GM19452 (cell line): ENCODE data around the gene EPS8.

Experiments
- ATAC-seq: cut with Tn5 transposase; IDR thresholded peaks from one replicate; pipeline ENCODE4 v1.9.1; 2021; ENCODE audit not compliant: unreplicated experiment

Gene EPS8

GRCh38 chr12:15721316-15722115 is 67.7 kb downstream of the EPS8 start:
- ATAC-seq: no peak

GRCh38 chr12:15720295-15720694 is 68.9 kb downstream of the EPS8 start:
- no peak for ATAC-seq

DNA sequence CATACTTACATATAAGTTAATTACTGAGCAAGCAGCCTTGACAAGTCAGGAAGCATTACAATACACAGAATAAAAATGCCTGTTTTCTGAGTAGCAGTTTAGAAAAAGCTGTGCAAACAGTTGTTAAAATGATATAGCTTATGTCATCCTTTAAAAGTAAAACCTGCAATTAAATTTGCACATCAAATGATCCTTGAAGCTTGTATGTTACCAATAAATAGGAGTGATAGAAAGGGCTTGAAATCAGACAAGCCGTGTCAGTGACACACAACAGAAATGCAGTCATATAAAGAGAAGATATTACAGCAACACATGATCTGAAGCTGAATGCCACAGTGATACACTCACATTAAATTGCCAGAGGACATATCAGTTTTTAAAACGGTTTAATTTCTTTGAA is 70.0 kb downstream of the EPS8 start:
- no peak for ATAC-seq

DNA sequence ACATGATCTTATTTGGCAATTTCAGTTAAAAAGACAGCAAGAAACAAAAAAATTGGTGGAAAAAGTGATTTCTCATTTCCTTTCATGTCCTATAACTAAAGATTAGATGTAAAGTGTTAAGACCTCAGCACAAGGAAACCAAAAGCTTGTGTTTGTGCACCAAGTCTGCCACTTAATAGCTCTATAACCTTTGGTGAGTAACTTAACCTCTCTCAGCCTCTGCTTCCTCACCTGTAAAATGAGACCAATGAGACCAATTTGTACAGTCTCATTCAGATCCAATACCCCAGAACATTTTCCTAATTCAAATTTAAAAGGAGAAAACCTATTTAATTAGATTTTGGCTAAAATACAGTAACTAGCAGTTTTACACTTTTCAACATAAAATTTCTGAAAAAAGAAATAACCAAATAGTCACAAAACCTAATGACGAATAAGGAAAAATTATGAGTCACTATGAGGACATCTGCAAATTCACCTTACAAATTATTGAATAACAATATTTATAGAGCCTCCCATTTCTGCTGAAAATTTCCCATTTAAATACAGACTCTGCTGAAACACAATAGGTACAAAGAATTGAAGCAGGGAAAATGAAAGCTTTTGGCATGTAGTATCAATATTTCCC is 71.1 kb downstream of the EPS8 start:
- ATAC-seq: no peak

GRCh38 chr12:15716581-15716980 is 72.6 kb downstream of the EPS8 start:
- no peak for ATAC-seq

GRCh38 chr12:15714256-15714655 is 74.9 kb downstream of the EPS8 start:
- ATAC-seq: no peak

- no peak for ATAC-seq
These were observed 76.1 kb downstream of the EPS8 start for GRCh38 chr12:15712823-15713660.

GRCh38 chr12:15712160-15712559 is 77.0 kb downstream of the EPS8 start:
- no peak for ATAC-seq

DNA sequence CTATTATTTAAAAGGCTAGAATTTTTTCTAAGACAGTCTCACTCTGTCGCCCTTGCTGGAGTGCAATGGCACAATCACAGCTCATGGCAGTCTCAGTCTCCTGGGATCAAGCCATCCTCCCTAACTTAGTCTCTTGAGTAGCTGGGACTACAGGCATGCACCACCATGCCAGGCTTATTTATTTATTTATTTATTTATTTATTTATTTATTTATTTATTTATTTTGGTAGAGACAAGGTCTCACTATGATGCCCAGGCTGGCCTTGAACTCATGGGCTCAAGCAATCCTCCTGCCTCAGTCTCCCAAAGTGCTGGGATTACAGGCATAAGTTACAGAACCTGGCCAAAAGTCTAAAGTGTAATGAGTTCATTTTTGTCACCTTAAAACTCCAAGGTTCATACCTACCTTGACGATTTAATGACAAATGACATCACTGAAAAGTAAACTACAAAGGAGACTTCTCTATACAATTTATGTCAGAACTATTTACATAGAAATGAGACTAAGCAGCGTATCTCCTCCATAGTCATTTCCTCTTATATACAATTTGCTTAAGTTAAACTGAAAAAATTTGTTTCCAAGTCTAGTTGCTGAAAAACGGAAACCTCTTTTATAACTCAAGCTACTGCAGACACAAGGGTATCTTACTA is 78.2 kb downstream of the EPS8 start:
- no peak for ATAC-seq

DNA sequence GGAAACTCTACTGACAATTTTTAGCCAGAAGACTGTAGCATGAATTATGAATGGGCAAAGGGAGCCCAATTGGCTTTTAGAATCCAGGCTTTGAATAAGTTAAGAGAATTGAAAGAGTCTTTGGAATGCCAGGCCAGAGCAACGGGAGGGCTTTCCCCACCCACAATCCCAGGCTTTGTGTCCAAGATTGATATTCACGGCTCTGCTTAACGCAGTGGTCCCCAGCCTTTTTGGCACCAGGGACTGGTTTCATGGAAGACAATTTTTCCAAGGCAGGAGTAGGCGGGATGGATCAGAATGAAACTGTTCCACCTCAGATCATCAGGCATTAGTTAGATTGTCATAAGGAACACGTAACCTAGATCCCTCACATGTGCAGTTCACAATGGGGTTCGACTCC is 79.6 kb downstream of the EPS8 start:
- no peak for ATAC-seq

DNA sequence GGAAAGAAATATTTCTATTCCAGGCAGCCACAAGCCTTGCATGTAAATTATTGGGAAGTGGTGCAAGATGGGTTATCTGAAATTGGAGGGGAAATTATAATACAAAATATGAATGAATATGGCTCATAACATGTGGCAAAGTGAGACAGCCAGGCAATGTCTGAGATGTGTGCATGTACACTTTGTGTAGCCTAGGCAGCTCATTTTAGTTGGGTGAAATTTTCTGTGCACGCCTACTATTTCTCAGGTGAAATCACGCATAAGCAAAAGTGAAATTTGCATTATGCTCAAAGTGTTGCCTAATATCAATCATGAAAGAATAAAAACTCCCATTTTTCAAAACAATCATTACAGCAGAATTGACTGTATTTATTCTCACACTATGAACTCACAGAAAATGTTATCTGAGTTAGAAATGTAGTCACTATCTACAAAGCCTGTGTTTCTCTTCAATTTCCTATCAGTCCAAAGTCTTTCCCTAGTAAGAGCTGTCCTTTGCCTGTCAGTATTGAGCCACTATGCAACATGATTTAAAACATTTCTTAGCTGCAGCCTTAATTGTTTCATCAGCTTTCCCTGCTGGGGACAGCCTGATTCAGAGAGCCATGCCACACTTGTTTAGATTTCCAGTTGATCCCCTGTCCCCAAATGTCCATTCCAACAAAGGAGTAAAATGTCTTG is 80.7 kb downstream of the EPS8 start:
- no peak for ATAC-seq

GRCh38 chr12:15707516-15708199 is 81.5 kb downstream of the EPS8 start:
- ATAC-seq: no peak

DNA sequence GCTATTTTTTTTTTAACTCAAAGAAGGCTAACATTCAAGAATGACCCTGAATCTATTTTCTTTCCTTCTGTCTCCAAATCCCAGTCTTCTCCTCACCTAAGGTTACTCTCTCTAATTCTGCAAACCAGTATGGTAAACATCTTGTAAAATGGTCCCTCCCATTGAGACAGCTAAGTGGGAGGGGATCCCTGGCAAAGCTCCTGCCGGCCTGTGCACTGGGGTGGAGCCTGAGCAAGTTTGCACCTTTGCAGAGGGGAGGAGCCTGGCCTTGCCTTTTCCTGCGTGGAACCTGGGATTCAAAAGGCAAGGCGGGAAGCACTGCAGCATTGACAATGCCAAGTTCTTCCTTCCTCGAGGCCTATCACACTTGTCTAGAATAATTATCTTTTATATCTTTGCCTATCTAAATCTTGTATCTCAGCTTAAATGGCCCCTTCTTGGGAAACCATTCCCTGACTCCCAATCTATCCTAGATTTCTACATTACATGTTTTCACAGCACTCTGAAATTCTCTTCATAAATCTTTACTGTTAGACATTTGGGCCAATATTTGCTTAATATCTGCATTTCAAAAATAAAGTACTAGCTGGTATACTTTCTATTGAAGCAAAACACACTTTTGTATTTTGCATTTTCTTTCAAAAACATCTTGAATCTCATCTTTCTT is 83.0 kb downstream of the EPS8 start:
- ATAC-seq: no peak

GRCh38 chr12:15705606-15706005 is 83.6 kb downstream of the EPS8 start:
- no peak for ATAC-seq

- no peak for ATAC-seq
These were observed 86.9 kb downstream of the EPS8 start for GRCh38 chr12:15702276-15702675.

GRCh38 chr12:15701631-15702156 is 87.5 kb downstream of the EPS8 start:
- ATAC-seq: no peak

GRCh38 chr12:15701206-15701605 is 88.0 kb downstream of the EPS8 start:
- ATAC-seq: no peak

- peak; percentile 61 for ATAC-seq
These were observed 88.6 kb downstream of the EPS8 start for GRCh38 chr12:15700595-15700994.

GRCh38 chr12:15699886-15700285 is 89.3 kb downstream of the EPS8 start:
- no peak for ATAC-seq
